NCI-H2107 (cell line): ENCODE data around the gene SEC14L2.

Experiments
- DNase-seq: peaks from one replicate; lab custom pipeline; 2025; lab: John Stamatoyannopoulos, UW

The SEC14L2 gene

DNA sequence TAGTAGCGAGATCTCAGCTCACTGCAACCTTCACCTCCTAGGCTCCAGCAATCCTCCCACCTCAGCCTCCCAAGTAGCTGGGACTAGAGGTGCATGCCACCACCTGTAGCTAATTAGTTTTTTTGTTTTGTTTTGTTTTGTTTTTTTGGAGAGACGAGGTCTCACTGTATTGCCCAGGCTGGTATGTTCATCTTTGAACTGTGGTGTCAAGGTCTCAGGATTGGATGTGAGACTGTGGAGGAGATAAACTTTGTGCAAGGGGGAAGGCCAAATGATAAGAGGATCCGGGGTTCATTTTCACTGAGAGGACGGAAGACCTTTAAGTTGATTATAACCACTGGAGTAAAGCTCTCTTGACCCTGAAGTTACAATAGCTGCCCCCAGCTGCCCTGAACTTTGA lies 8.9 kb downstream of the SEC14L2 start:
- DNase-seq = no peak

DNA sequence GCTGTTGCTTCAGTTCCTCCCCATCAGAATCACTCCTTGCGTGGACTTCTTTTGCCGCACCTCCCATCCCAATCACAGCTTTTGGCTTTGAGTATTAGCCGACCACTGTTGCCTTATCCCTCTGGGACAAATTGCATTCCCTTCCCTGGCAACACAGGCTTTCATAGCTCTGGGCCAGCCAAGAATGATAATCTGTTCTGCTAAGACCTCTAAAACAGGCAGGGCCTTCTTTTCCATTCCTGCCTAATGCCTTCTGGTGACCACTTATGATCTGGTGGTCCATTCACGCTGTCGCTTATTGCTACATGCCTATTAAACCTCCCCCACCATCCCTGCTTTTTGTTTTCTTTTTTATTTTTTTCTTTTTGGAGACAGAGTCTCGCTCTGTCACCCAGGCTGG lies 9.6 kb downstream of the SEC14L2 start:
- DNase-seq = no peak

DNA sequence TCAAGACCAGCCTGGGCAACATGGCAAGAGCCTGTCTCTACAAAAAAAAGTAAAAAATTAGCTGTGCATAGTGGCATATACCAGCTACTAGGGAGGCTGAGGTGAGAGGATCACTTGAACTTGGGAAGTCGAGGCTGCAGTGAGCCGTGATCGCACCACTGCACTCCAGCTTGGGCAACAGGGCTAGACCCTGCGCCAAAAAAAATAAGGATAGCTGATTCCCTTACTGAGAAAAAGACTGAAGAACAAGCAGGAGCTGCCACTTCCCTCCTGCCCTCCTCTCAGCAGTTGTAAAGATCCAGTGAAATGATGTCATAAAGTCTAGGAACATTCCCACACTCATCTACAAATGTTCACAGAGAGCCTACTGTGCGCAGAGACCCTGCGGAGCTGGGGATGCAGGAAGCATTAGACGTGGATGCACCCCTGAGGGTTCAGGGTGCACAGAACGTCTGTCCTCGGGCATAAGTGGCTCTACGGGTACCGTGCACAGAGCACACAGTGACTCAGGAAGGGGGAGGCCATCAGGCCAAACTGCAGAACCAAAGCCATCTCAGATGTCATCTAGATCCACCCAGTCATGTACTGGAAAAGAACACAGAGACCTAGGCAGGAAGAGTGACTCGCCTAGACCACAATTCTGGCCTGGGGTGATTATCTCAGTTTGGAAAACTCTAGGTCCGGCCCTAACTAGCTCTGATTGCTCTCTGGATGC lies 11.7 kb downstream of the SEC14L2 start:
- no peak for DNase-seq

DNA sequence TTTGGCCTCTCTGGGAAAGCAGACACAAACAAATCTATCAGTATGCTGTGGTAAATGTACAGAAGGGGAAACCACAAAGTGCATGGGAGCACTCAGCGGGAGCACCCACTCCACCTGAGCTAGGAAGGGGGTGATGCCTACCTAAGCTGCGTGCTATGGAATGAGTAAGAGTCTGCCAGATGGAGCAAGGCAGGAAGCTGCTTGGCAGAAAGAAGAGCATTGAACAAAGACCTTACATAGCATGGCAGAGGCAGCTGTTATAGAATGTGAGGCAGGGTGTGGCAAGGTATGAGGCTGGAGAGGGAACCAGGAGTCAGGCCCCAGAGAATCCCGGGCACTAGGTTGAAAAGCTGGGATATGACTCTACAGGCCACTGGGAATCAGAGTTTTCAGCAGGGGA lies 15.0 kb downstream of the SEC14L2 start:
- no peak for DNase-seq

DNA sequence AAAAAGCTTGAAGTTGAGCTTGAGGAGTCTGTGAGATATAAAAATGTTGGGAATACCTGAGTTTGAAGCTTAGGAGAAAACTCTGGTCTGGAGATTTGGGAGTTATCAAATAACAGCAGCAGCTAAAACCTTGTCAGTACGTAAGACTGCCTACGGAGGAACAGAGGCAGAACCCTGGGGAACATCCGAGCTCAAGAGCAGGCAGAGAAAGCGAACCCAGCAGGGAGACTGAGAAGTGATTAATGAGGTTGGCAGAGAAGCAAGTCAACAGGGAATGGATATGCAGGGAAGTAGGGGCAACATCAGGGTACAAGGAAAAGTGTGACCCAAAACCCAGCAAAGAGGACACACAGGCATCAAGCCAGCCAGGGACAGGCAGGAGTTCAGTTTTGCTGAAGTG lies 16.2 kb downstream of the SEC14L2 start:
- DNase-seq = no peak

DNA sequence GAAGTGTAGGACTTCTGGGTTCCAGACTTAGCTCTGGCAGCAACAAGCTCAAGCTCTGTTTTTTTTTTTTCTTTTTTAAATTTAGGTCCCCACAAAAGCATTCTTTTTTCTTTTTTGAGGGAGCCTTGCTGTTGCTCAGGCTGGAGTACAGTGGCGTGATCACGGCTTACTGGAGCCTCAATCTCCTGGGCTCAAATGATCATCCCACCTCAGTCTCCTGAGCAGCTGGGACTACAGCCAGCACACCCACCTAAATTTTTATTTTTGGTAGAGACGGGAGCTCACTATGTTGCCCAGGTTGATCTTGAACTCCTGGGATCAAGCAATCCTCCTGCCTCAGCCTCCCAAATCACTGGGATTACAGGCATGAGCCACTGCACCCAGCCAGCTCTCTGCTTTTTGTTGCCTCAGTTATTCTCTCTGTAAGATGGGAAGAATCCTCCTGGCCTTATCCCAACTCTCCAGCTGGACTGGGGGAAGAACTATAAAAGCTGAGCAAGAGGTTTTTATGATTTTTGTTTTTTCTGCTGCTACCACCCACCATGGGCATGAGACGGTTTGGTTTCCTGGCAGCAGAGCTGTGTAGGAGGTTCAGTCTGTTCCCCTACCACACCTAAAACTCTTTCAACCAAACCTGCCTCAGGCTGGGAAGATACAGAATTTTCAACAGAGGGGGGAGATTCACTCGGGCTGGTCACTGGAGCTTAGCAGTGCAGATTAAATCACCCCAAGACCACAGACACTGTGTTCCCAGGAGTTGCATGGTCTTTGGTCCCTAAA lies 17.1 kb downstream of the SEC14L2 start:
- DNase-seq = no peak

DNA sequence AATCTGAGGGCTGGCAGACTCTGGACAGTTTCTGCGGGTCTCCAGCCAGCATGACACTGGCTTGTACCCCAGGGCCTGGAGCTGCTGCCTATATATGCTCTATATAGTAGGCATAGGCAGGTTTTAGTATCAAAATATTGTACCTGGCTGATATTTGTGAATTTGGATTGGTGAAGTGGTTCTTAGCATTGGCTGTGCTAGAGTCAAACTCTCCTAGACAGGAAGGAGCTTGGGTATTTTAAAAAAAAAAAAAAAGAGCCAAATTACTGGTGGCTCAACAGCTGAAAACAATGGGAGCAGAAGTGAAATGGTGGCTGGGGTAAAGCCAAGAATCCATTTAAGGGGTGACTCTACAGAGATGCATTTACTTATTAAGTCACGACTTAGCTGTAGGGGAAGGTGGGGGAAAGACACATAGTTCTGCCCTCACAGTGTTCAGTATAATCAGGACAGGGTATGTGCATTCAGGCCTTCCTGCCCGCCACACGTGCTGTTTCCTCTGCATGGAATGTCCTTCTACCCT lies 17.8 kb downstream of the SEC14L2 start:
- DNase-seq = no peak

DNA sequence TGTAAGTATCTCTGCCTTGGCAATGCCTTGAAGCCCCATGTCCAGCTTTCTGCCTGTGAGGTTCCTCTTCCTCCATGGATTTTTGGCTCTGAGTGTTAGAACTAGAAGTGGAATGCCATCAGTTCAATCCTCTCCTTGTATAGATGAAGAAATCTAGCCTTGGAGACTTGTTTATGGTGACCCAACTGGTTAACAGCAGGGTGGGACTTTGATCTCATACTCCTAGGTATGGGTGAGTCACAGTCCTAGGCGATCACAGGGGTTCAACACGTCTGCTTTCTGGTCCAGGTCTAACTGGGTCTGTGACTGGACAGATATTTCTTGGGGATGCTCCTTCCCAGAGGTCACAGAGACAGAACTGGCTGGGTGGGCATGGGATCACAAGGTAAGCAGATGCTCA lies 19.6 kb downstream of the SEC14L2 start:
- DNase-seq = no peak

DNA sequence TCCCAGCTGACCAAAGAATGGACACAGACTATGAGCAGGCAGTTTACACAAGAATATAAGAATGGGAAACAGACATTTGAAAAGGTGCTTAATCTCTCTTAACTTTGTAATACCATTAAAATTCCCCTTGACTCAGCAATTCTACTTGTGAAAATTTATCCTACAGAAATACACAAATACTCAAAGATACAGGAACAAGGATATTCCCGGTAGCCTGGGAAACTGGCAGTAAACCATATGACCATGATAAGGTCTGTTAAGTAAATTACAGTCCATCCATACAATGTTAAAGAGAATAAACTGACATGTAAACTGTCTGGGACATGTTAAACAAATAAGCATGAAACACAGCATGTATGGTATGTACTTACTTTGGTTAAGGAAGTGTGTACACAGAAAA lies 20.0 kb downstream of the SEC14L2 start:
- no peak for DNase-seq

DNA sequence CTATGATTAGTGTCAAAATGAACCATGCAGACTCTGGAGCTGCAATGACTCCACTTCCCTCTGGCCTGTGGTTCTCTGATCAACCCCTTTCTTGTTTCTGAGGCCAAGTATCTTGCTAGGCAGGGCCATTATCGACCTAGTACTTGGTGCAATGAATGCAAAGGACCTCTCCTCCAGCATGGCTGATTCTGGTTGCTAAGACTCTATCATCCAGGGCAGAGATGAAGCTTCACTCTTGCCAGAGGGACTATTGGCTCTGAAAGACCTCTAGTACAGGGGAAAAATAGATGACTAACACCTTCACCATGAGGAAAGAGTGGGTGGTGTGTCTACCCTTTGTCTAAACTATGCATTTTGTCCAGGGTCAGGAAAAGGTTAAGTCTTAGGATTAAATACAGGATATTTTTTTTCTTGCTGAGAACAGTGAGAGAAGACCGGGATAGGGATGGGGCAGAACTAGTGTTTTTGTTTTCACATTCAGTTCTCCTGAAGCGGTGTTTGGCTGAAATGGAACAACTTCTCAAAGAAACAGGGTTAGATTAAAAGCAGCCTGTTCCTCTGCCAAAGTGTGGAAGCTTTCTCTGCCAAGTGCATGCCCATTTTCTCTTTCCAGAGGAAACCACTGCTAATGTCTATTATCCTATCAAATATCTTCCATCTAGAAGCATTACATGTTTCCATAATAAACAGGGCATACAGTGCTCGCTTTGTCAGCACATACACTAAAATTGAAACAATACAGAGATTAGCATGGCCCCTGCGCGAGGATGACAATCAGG lies 23.7 kb downstream of the SEC14L2 start:
- no peak for DNase-seq

DNA sequence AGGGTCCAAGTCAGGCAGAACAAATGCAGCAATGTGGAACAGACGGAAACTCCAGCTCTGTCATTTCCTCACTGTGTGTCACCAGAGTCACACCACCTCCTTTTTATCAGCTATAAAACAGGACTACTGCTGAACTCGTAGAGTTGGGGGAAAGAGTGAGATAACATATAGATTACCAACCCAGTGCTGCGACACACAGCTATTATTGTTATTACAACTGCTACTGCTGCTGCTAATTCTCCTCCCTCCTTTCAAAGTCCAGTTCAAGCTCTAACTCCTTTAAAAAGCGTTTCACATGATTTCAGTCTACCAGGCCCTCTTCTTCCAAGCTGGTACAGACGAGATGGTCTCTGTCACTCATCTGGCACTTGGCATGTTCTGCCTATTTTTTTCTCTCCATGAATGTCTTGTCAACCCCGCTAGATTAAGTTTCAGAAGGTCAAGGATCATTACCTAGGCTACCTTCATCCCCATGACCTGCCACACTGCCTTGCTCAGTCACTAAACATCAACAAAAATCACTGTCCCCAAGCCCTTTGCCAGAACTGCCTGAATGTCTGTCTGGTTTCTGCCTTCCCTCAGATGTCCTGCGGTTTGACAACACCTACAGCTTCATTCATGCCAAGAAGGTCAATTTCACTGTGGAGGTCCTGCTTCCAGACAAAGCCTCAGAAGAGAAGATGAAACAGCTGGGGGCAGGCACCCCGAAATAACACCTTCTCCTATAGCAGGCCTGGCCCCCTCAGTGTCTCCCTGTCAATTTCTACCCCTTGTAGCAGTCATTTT lies 25.1 kb downstream of the SEC14L2 start:
- no peak for DNase-seq

DNA sequence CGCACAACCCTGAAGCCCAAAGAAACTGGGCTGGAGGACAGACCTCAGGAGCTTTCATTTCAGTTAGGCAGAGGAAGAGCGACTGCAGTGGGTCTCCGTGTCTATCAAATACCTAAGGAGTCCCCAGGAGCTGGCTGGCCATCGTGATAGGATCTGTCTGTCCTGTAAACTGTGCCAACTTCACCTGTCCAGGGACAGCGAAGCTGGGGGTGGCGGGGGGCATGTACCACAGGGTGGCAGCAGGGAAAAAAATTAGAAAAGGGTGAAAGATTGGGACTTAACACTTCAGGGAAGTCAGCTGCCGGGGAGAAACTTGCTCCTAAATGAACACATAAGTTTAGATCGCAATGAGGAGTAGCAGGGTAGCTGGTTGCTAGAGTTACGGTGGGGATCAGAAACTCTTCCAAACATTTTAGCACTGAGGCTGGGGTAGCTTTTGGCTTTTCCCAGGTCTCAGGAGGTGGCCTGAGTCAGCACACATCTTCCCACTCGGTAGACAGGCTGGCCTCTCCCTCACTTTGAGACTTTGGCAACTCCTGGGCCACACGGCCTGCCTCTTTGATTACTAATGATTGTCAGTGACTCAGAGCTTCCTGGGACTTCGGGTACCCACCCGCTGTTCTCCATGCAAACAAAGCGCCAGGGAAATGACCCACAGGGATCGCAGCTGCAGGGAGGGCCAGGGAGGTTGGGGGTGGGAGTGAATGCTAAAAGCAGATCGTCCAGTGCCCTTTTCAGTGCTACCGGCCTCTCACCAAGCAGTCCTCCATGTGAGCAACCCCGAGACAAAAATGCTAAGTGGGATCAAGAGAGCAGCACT lies 25.9 kb downstream of the SEC14L2 start:
- DNase-seq = no peak

DNA sequence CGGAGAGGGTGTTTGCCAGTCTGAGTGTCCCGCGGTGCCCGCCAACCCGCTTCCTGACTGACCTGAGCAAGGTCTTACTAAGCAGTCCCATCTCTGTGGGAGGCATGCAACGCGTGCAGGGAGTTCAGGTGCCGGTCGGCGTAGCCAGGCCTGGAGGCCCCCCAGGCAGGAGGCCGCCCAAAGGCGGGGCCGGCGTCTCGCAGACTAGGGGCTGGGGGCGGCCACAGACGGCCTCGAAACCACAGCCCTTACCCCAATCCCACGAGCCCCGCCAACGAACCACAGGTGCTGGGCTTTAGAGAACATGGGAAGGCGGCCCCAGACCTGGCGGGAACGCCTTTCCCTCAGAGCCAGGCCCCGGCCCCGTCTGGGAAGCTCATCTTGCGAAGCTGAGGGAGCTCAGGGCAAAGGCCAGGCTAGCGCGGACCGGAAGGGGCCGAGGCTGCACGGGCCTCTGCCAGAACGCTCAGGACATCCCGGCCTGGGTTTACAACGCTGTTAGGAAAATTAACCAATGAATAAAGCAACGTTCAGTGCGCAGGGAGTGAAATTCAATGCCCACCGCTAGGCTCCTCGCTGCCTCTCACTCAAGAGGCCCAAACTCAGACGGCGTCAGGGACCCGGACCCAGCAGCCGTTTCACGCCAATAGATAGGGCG lies 26.6 kb downstream of the SEC14L2 start:
- DNase-seq = no peak

DNA sequence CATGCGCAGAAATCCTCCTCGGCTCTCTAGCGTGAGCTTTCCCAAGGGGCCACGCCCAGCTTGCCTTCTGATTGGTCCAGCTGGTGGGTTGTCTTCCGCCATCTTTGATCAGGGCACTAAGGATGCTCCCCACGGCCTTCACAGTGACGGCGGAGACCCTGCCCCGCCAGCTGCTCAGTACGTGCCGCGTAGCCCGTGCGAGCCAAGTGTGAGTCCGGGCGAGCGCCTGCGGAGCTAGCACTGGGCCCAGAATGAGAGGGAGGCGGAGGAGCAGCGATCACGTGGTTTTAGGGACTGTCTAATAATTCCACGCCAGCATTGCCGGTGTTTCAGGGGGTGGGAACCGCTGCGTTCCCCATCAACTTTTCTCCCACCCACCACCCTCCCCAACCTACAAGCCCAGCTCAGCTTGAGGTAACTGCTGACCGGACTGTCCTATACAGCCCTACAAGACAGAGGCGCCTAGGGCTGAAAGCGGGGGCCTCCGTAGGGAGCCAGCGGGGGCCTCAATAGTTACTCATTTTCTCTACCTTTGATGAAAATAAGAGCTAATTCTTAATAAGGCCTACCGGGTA lies 27.2 kb downstream of the SEC14L2 start:
- peak; percentile 94 for DNase-seq

DNA sequence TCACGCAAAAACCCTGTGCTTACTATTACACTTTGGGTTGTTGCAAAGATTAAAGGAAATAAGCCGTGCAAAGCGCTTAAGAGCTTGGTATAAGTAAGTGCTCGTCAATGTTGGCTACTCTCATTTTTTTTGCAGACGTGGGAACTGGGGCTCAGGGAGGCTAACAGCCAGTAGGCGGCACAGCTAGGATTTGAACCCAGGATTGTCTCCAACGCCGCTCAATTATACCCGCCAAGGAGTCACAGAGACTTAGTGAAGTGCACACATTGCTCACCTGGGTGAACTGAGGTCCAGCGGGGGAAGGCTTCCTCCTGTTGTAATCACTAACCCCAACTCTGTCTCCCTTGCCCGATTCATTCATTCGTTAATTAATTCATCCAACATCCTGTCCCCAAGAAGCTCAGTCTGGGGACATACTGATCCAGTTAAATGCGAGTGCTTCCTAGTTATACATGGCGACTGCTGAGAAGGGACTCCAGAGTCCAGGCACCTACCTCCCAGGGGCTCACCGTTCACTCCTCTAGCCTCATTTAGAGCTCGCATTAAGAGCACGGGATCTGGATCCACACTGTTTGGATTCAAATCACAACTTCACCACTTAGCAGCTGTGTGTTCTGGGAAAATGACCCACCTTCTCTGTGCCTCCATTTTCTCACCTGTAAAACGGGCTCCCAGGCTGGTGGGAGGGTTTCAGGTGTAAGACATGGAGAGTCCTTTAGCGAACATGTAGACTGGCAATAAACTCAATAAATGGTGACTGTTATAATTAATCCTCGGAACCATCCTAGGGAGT lies 27.9 kb downstream of the SEC14L2 start:
- no peak for DNase-seq

DNA sequence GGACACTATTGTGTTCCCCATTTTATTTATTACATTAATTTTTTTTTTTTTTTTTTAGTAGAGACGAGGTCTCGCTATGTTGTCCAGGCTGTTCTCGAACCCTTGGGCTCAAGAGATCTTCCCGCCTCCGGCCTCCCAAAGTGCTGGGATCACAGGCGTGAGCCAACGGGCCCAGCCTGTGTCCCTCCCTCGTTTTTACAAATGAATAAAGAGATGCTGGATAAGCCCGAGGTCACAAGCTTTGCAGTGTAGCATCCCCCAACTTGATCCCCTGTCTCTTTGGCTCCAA lies 28.5 kb downstream of the SEC14L2 start:
- no peak for DNase-seq

DNA sequence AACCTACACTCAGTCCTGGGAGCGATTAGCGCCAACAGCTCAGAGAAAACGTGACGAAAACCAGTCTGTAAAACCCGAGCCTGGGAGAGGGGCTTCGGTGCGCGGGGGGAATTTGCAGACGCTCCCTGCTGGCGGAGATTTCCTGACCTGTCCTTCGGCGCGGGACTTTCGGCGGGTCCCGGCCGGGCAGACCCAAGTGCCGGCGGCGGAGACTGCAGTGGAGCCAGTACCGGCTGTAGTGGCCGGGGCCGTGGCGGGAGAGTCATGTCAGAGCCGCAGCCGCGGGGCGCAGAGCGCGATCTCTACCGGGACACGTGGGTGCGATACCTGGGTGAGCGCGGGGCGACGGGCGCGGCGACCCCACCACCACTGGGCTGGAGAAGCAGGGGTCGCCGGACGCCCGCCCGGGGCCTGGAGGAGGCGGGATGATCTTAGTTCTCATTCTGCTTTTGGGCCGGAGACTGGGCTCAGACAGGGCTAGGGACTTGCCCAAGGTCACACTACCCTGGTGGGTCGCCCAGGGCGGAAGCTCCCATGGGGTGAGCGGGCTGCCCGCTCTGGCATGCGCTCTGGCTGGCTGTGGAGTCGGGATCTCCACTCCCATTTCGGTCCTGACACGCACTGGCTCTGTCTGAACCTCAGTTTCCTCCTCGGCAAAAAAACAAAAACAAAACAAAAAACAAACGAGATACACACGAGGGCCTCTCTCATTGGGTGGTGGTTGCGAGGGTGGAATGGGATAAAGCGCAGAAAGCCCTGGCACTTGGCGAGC lies 29.0 kb downstream of the SEC14L2 start, which contains the start of gene MTFP1:
Gene MTFP1 (plus strand): TSS at position 153 of the 772 bp plus-strand sequence. CDS start 112 bp downstream, at position 265.
- DNase-seq = no peak
